Activated T-cell treated with anti-CD3 and anti-CD28 coated beads, Interleukin-2, amount 50 U/mL, for 72 hours (primary cell): ENCODE results near the gene S100A10. TPM values are rescaled to one million over a fixed set of nuclear protein-coding genes. Genes with fewer than 3 reads are reported as not detected.

Experiments
- ATAC-seq, 2 donors: fragments of 150-1000 bp; cut with Tn5 transposase; replicated peaks in 1 of 2; 2 replicates each; pipeline ENCODE4 v1.10.0; 2021; ENCODE audit warnings: moderate library complexity in 2 of 2, mild to moderate bottlenecking in 1 of 2
- DNase-seq, 2 donors: peaks; one replicate each; pipeline ENCODE4 v3.0.0; 2021 to 2022; ENCODE audit warnings: mixed read lengths in 1 of 2
- H3K27ac Mint-ChIP-seq: one replicate; pipeline ENCODE4 v1.8.0; 2022; ENCODE audit warnings: mild to moderate bottlenecking, moderate library complexity, mixed read lengths
- H3K27me3 Mint-ChIP-seq: one replicate; pipeline ENCODE4 v1.8.0; 2022; ENCODE audit warnings: low read depth, mixed read lengths
- H3K36me3 Mint-ChIP-seq, 2 donors: one replicate each; pipeline ENCODE4 v1.8.0; 2022; ENCODE audit warnings: mixed read lengths in 2 of 2, mild to moderate bottlenecking in 1 of 2; ENCODE audit not compliant: insufficient read depth in 2 of 2
- H3K4me1 Mint-ChIP-seq: one replicate; pipeline ENCODE4 v1.8.0; 2022; ENCODE audit warnings: low read depth, mixed read lengths
- H3K4me3 Mint-ChIP-seq, 2 donors: one replicate each; pipeline ENCODE4 v1.8.0; 2022; ENCODE audit warnings: mild to moderate bottlenecking in 2 of 2, mixed read lengths in 2 of 2, moderate library complexity in 2 of 2
- H3K9me3 Mint-ChIP-seq, 2 donors: one replicate each; pipeline ENCODE4 v1.8.0; 2022; ENCODE audit warnings: mixed read lengths in 2 of 2
- total RNA-seq, 2 donors: library from RNA; stranded (reverse); gene quantifications; one replicate each; pipeline ENCODE4 v1.2.3, GENCODE V29; 2022

S100A10 gene
- total RNA-seq, 2 donors from 2014 or later: 76.6 to 138 TPM

- Mint-ChIP-seq H3K36me3 (peaks cover 0 to 2% of the 10 kb centered on the region in 2 donors), H3K4me3 (no peak overlapping the region), H3K9me3 (no peaks in the 10 kb centered on the region), H3K27me3 (no peaks in the 10 kb centered on the region), H3K4me1 (peaks cover 57% of the 10 kb centered on the region), H3K27ac (no peak overlapping the region)
- ATAC-seq (no peak), DNase-seq (no peak)
These were observed 49.4 kb downstream of the S100A10 start for GRCh38 chr1:151944126-151944856.

DNA sequence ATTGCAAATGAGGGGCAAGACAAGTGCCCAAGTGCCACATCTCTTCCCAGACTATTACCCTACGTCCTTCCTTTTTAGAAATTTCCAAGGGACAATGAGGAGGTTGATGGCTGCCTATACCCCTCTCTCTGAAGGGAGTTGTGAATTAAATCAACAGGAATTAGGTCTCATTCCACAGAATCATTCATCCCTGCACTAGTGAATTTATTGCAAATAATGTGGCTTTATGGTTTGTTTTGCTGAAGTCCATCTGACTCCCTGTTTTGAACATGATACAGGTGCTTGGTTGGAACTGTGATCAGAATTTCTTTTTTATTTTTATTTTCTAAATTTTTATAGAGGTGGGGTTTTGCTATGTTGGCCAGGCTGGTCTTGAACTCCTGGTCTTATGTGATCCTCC, 50.1 kb downstream of the S100A10 start:
- no peak overlapping the region for H3K27ac Mint-ChIP-seq
- H3K27me3 Mint-ChIP-seq: no peaks in the 10 kb centered on the region
- no peaks in the 10 kb centered on the region for H3K9me3 Mint-ChIP-seq
- H3K36me3 Mint-ChIP-seq: peaks cover 0 to 2% of the 10 kb centered on the region in 2 donors
- no peak for DNase-seq
- no peak for ATAC-seq
- peaks cover 57% of the 10 kb centered on the region for H3K4me1 Mint-ChIP-seq
- H3K4me3 Mint-ChIP-seq: no peak overlapping the region

DNA sequence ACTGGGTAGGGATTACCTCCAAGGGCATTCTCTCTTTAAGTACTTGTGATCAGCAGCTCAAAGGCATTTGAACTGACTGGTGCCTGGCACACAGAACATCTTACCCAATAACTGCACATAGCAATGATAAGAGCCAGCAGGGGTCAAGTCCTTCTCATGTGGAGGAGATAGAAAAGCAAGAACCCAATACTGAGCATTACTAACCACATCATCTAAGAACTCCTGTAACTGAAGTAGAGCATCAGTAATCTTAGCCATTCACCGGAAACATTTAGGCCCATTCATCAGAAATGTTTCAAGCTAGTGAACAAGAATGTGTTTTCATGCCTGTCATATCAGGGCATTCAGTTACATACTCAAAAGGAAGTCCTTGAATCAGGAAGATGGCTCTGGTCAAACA, 50.8 kb downstream of the S100A10 start:
- Mint-ChIP-seq H3K4me1 (peaks cover 57% of the 10 kb centered on the region), H3K36me3 (peaks cover 0 to 2% of the 10 kb centered on the region in 2 donors), H3K9me3 (no peaks in the 10 kb centered on the region), H3K4me3 (no peak overlapping the region), H3K27ac (no peak overlapping the region), H3K27me3 (no peaks in the 10 kb centered on the region)
- DNase-seq: no peak
- no peak for ATAC-seq

GRCh38 chr1:151940541-151940940, 53.1 kb downstream of the S100A10 start:
- Mint-ChIP-seq H3K27me3 (no peaks in the 10 kb centered on the region), H3K36me3 (peaks cover 0 to 2% of the 10 kb centered on the region in 2 donors), H3K4me3 (no peak overlapping the region), H3K9me3 (no peaks in the 10 kb centered on the region), H3K4me1 (peaks cover 42% of the 10 kb centered on the region), H3K27ac (peak overlapping the region; percentile 9)
- DNase-seq (no peak), ATAC-seq (no peak)

- Mint-ChIP-seq H3K4me1 (peaks cover 34% of the 10 kb centered on the region), H3K9me3 (no peaks in the 10 kb centered on the region), H3K4me3 (no peak overlapping the region), H3K27me3 (no peaks in the 10 kb centered on the region), H3K36me3 (peaks cover 0 to 2% of the 10 kb centered on the region in 2 donors), H3K27ac (no peak overlapping the region)
- DNase-seq (no peak), ATAC-seq (no peak)
These were observed 53.9 kb downstream of the S100A10 start for GRCh38 chr1:151939779-151940178.

GRCh38 chr1:151939141-151939540, 54.5 kb downstream of the S100A10 start:
- no peak overlapping the region for H3K27ac Mint-ChIP-seq
- ATAC-seq (no peak), DNase-seq (no peak)
- no peaks in the 10 kb centered on the region for H3K27me3 Mint-ChIP-seq
- H3K36me3 Mint-ChIP-seq: peaks cover 0 to 2% of the 10 kb centered on the region in 2 donors
- no peak overlapping the region for H3K4me3 Mint-ChIP-seq
- no peaks in the 10 kb centered on the region for H3K9me3 Mint-ChIP-seq
- H3K4me1 Mint-ChIP-seq: peaks cover 33% of the 10 kb centered on the region

DNA sequence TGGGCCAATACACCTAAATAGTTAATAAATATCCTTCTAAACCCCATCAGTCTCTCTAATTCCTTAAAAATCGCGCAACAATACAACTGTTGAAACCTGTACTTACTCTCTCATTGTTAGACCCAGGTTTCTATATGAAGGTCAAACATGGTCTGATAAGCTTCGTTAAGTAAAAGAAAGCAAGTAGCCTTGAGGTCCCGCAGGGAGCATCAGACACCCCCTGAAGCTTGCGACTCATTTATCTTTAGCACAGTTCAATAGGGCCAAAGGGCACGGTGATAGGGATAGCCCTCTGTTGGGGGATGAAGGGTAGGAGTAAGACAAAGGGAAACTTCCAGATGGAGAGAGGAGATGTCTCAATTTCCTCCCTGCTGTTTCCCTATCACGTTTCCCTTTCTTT, 57.0 kb downstream of the S100A10 start:
- Mint-ChIP-seq H3K4me1 (peaks cover 16% of the 10 kb centered on the region), H3K4me3 (no peak overlapping the region), H3K36me3 (peaks cover 0 to 2% of the 10 kb centered on the region in 2 donors), H3K27me3 (no peaks in the 10 kb centered on the region), H3K9me3 (no peaks in the 10 kb centered on the region), H3K27ac (no peak overlapping the region)
- no peak for ATAC-seq
- no peak for DNase-seq

GRCh38 chr1:151935894-151936602, 57.6 kb downstream of the S100A10 start:
- ATAC-seq (no peak), DNase-seq (no peak)
- H3K9me3 Mint-ChIP-seq: no peaks in the 10 kb centered on the region
- H3K4me1 Mint-ChIP-seq: peaks cover 9% of the 10 kb centered on the region
- H3K4me3 Mint-ChIP-seq: no peak overlapping the region
- no peaks in the 10 kb centered on the region for H3K27me3 Mint-ChIP-seq
- no peak overlapping the region for H3K27ac Mint-ChIP-seq
- H3K36me3 Mint-ChIP-seq: no peaks in the 10 kb centered on the region

- no peaks in the 10 kb centered on the region for H3K27me3 Mint-ChIP-seq
- peaks cover under 1% of the 10 kb centered on the region for H3K4me1 Mint-ChIP-seq
- no peak for DNase-seq
- no peak overlapping the region for H3K4me3 Mint-ChIP-seq
- no peaks in the 10 kb centered on the region for H3K36me3 Mint-ChIP-seq
- H3K27ac Mint-ChIP-seq: no peak overlapping the region
- no peak for ATAC-seq
- no peaks in the 10 kb centered on the region for H3K9me3 Mint-ChIP-seq
These were observed 58.5 kb downstream of the S100A10 start for GRCh38 chr1:151935154-151935553.

DNA sequence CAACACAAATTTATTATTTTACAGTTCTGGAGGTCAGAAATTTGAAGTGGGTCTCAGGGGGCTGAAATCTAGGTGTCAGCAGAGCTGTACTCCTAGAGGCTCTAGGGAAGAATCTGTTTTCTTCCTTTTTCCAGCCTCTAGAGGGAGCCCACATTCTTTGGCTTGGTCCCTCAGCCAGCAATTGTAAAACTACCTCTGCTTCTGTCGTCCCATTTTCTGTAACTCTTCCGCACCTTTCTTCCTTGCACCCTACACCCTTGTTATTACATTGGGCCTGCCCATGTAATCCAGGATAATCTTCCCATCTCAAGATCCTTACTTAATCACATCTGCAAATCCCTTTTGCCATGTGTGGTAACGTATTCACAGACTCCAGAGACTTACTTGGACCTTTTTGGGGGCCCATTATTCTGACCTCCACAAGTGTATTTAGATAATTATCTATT, 59.6 kb downstream of the S100A10 start:
- Mint-ChIP-seq H3K27ac (no peak overlapping the region), H3K27me3 (no peaks in the 10 kb centered on the region), H3K9me3 (no peaks in the 10 kb centered on the region), H3K4me3 (no peak overlapping the region), H3K36me3 (no peaks in the 10 kb centered on the region), H3K4me1 (no peaks in the 10 kb centered on the region)
- ATAC-seq: peak; percentile 82 to 86
- DNase-seq: peak; percentile 45 to 56

Other genes with a start within 250 kb of the S100A10 start
- 100 to 1,000 TPM; 109 to 135 TPM for gene MRPL9, start 230.4 kb downstream of the S100A10 start, total RNA-seq
- gene TDRKH, start 203.4 kb downstream of the S100A10 start, total RNA-seq: 10 to 100 TPM; 26.3 to 29.3 TPM
- under 1 TPM; 0.19 to 0.88 TPM for gene LINGO4, start 188.4 kb downstream of the S100A10 start, total RNA-seq
- 10 to 100 TPM in 1 of 2 donors, 1 to 10 TPM in 1; 1.8 to 10.3 TPM for gene RORC, start 162.1 kb downstream of the S100A10 start, total RNA-seq
- gene C2CD4D, start 154.0 kb downstream of the S100A10 start, total RNA-seq: 1 to 10 TPM; 2.1 to 4.4 TPM
- under 1 TPM in 1 of 2 donors, not detected in 1; 0.25 TPM for gene THEM5, start 140.1 kb downstream of the S100A10 start, total RNA-seq
- gene THEM4, start 84.3 kb downstream of the S100A10 start, total RNA-seq: 10 to 100 TPM; 40.5 to 41.5 TPM
- gene S100A11, start 43.1 kb upstream of the S100A10 start, total RNA-seq: 100 to 1,000 TPM; 252 to 355 TPM
- not detected for gene TCHHL1, start 95.2 kb upstream of the S100A10 start, total RNA-seq
- under 1 TPM in 1 of 2 donors, not detected in 1; 0.05 TPM for gene TCHH, start 121.6 kb upstream of the S100A10 start, total RNA-seq
- not detected for gene RPTN, start 165.4 kb upstream of the S100A10 start, total RNA-seq
- not detected for gene HRNR, start 230.3 kb upstream of the S100A10 start, total RNA-seq